ENCODE data around the gene PDC.

GRCh38 chr1:186442651-186443375 lies 18.1 kb downstream of the PDC start:
- TF ChIP-seq CTCF (conservative IDR thresholded peaks at IDR 0.05 in 1 of 2, IDR thresholded peaks at IDR 0.05 in 1 of 2; ENCODE audit: extremely low read depth in 1 of 2, insufficient read depth in 1 of 2, low read depth in 1 of 2, low read length in 2 of 2) (no peak), EZH2 (IDR thresholded peaks at IDR 0.05; ENCODE audit: borderline replicate concordance, low read length) (no peak)
